ENCODE data around the gene LOXL3. TPM values are rescaled to one million over a fixed set of nuclear protein-coding genes. Genes with fewer than 3 reads are reported as not detected.

Gene LOXL3
- total and polyA plus RNA-seq, 2 of the 8 experiments (the other 6 are each of a cell fraction or from before 2014, with no cell fraction given), result 22.4 to 27.2 TPM

GRCh38 chr2:74513605-74514367 is 40.0 kb downstream of the LOXL3 start (continued):
- no peak for TF ChIP-seq SAP30 (IDR thresholded peaks at IDR 0.05; ENCODE audit: insufficient read depth, insufficient replicate concordance, low read length)
- TF ChIP-seq RXRA (IDR thresholded peaks at IDR 0.05; ENCODE audit: insufficient read depth, low read depth, low read length), result no peak
- no peak for TF ChIP-seq CREB1 (IDR thresholded peaks at IDR 0.05)
- TF ChIP-seq SUZ12 (IDR thresholded peaks at IDR 0.05; ENCODE audit: low read length), result peak; percentile 91
- no peak for TF ChIP-seq POU5F1 (IDR thresholded peaks at IDR 0.05; ENCODE audit: low read depth, low read length)
- no peak for TF ChIP-seq GABPA (IDR thresholded peaks at IDR 0.05; ENCODE audit: borderline replicate concordance, insufficient read depth, low read length)
- no peak for TF ChIP-seq ASH2L (IDR thresholded peaks at IDR 0.05; ENCODE audit: low read length)
